ENCODE results near the gene EHMT2.
"Not testable (repeated sequence)": the region's sequence is repeated elsewhere in the genome, so short reads cannot be mapped to it uniquely, and the experiment has no call there.

The EHMT2 gene

GRCh38 chr6:31915756-31916155, 18.3 kb upstream of the EHMT2 start:
- intact Hi-C loops (cut with DNase I), result no loop called here

GRCh38 chr6:31915351-31915750, 17.9 kb upstream of the EHMT2 start:
- DNase-seq, result no peak
- intact Hi-C loops (cut with DNase I), result no loop called here

More at GRCh38 chr6:31915756-31916155, 18.3 kb upstream of the EHMT2 start:
- no peak for DNase-seq

GRCh38 chr6:31911826-31912585, 14.5 kb upstream of the EHMT2 start:
- DNase-seq, result peak in 1 of 10 donors; percentile 21
- intact Hi-C loops (cut with DNase I), result no loop called here

- intact Hi-C loops (cut with DNase I); DNase-seq: not testable (repeated sequence)
Measured at GRCh38 chr6:31909298-31909697, 11.8 kb upstream of the EHMT2 start.

- intact Hi-C loops (cut with DNase I), result no loop called here
- DNase-seq, result no peak
Measured at GRCh38 chr6:31908791-31909190, 11.3 kb upstream of the EHMT2 start.

GRCh38 chr6:31908255-31908654, 10.8 kb upstream of the EHMT2 start:
- intact Hi-C loops (cut with DNase I), result not testable (repeated sequence)

GRCh38 chr6:31907158-31907813, 9.8 kb upstream of the EHMT2 start:
- intact Hi-C loops (cut with DNase I), result no loop called here
- peak in 1 of 10 donors; percentile 35 for DNase-seq

More at GRCh38 chr6:31908255-31908654, 10.8 kb upstream of the EHMT2 start:
- DNase-seq, result not testable (repeated sequence)

- intact Hi-C loops (cut with DNase I); DNase-seq: not testable (repeated sequence)
Measured at GRCh38 chr6:31906727-31907126, 9.2 kb upstream of the EHMT2 start.

- intact Hi-C loops (cut with DNase I), result no loop called here
- peak in 1 of 10 donors; percentile 7 for DNase-seq
Measured at GRCh38 chr6:31906122-31906521, 8.6 kb upstream of the EHMT2 start.

- DNase-seq, result peak in 1 of 10 donors; percentile 8
- intact Hi-C loops (cut with DNase I), result no loop called here
Measured at GRCh38 chr6:31905041-31905440, 7.5 kb upstream of the EHMT2 start.

- DNase-seq, result no peak
- intact Hi-C loops (cut with DNase I), result loop anchor here (5.0 kb wide), 1 partner anchor 48 kb away; no protein-coding TSS in a partner anchor
Measured at GRCh38 chr6:31903957-31904356, 6.5 kb upstream of the EHMT2 start.

- intact Hi-C loops (cut with DNase I), result loop anchor here (5.0 kb wide), 1 partner anchor 50 kb away; no protein-coding TSS in a partner anchor
- DNase-seq, result peak; percentile 92 to 99 (median 94)
Measured at GRCh38 chr6:31901953-31902643, 4.6 kb upstream of the EHMT2 start, which contains the start of gene ZBTB12. Gene ZBTB12, minus strand, starts transcription at chr6:31902086. Its CDS starts 781 bp downstream, at chr6:31901305.

- DNase-seq, result peak in 8 of 10 donors; percentile 36 to 92 (median 46)
- intact Hi-C loops (cut with DNase I), result loop anchor here (5.0 kb wide), 1 partner anchor 51 kb away; no protein-coding TSS in a partner anchor
Measured at GRCh38 chr6:31901415-31901952, 4.0 kb upstream of the EHMT2 start.

GRCh38 chr6:31900917-31901414, 3.5 kb upstream of the EHMT2 start:
- DNase-seq, result peak in 3 of 10 donors; percentile 21 to 81 (median 23)
- intact Hi-C loops (cut with DNase I), result loop anchor here (5.0 kb wide), 1 partner anchor 51 kb away; no protein-coding TSS in a partner anchor

- intact Hi-C loops (cut with DNase I), result loop anchor here (5.0 kb wide), 1 partner anchor 52 kb away; no protein-coding TSS in a partner anchor
- peak in 2 of 10 donors; percentile 75 to 76 for DNase-seq
Measured at GRCh38 chr6:31899882-31900722, 2.6 kb upstream of the EHMT2 start.

- intact Hi-C loops (cut with DNase I), result no loop called here
- DNase-seq, result peak in 1 of 10 donors; percentile 2
Measured at GRCh38 chr6:31899215-31899614, 1.7 kb upstream of the EHMT2 start.

GRCh38 chr6:31898383-31899011, 999 bp upstream of the EHMT2 start:
- peak in 3 of 10 donors; percentile 22 to 83 (median 63) for DNase-seq

GRCh38 chr6:31896856-31897611, 464 bp downstream of the EHMT2 start:
- peak in 3 of 10 donors; percentile 71 to 83 (median 80) for DNase-seq
- intact Hi-C loops (cut with DNase I), result loop anchor here (2.0 kb wide), 1 partner anchor 34 kb away; the partner anchor contains the start of gene NEU1

More at GRCh38 chr6:31898383-31899011, 999 bp upstream of the EHMT2 start:
- intact Hi-C loops (cut with DNase I), result no loop called here

All from posterior cingulate gyrus (tissue), 11 donors.